Peyer's patch (tissue), 4 donors: ENCODE results near the gene ZBTB49.

Experiments used
- POLR2A ChIP-seq, 2 donors: fragments of 450-650 bp; IDR thresholded peaks; one replicate each; pipeline ENCODE4 v1.5.1; 2017; ENCODE audit warnings: antibody characterized with exemption in 2 of 2, mild to moderate bottlenecking in 2 of 2, moderate library complexity in 2 of 2
- TF ChIP-seq, protein P1 (sequence below), 6 experiments: fragments of 450-650 bp in 4 of 6; fragments of 200-600 bp in 2 of 6; sonication (generic) in 1 of 6; IDR thresholded peaks; one replicate each; pipeline ENCODE4 v1.5.1; 2017 to 2019; ENCODE audit warnings: antibody characterized with exemption in 6 of 6, mild to moderate bottlenecking in 3 of 6, moderate library complexity in 1 of 6

- TF ChIP-seq, protein P1, sequence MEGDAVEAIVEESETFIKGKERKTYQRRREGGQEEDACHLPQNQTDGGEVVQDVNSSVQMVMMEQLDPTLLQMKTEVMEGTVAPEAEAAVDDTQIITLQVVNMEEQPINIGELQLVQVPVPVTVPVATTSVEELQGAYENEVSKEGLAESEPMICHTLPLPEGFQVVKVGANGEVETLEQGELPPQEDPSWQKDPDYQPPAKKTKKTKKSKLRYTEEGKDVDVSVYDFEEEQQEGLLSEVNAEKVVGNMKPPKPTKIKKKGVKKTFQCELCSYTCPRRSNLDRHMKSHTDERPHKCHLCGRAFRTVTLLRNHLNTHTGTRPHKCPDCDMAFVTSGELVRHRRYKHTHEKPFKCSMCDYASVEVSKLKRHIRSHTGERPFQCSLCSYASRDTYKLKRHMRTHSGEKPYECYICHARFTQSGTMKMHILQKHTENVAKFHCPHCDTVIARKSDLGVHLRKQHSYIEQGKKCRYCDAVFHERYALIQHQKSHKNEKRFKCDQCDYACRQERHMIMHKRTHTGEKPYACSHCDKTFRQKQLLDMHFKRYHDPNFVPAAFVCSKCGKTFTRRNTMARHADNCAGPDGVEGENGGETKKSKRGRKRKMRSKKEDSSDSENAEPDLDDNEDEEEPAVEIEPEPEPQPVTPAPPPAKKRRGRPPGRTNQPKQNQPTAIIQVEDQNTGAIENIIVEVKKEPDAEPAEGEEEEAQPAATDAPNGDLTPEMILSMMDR (IDR thresholded peaks at IDR 0.05) = no peak
- TF ChIP-seq POLR2A (IDR thresholded peaks at IDR 0.05) = no peak
Observed at GRCh38 chr4:4281787-4282186, 8.3 kb upstream of the ZBTB49 start.
